HEK293T (cell line): ENCODE data around the gene FAM120B.

Source experiments
- ARNT ChIP-seq: fragments of 450-650 bp; IDR thresholded peaks from 2 replicates; pipeline ENCODE4 v1.6.1; 2017; ENCODE audit warnings: mild to moderate bottlenecking
- BHLHE40 ChIP-seq: fragments of 450-650 bp; IDR thresholded peaks from 2 replicates; pipeline ENCODE4 v1.6.1; 2016; ENCODE audit warnings: mild to moderate bottlenecking, moderate library complexity, borderline replicate concordance
- FOXA1 ChIP-seq: fragments of 450-650 bp; IDR thresholded peaks from 2 replicates; pipeline ENCODE4 v1.6.1; 2016; ENCODE audit warnings: mild to moderate bottlenecking
- FOXM1 ChIP-seq: fragments of 450-650 bp; IDR thresholded peaks from 2 replicates; pipeline ENCODE4 v1.6.1; 2017; ENCODE audit warnings: mild to moderate bottlenecking, borderline replicate concordance
- SP1 ChIP-seq: fragments of 450-650 bp; IDR thresholded peaks from 2 replicates; pipeline ENCODE4 v1.6.1; 2017
- TARDBP ChIP-seq: fragments of 450-650 bp; IDR thresholded peaks from 2 replicates; pipeline ENCODE4 v1.6.1; 2016
- ZNF384 ChIP-seq: fragments of 450-650 bp; IDR thresholded peaks from 2 replicates; pipeline ENCODE4 v1.6.1; 2016

DNA sequence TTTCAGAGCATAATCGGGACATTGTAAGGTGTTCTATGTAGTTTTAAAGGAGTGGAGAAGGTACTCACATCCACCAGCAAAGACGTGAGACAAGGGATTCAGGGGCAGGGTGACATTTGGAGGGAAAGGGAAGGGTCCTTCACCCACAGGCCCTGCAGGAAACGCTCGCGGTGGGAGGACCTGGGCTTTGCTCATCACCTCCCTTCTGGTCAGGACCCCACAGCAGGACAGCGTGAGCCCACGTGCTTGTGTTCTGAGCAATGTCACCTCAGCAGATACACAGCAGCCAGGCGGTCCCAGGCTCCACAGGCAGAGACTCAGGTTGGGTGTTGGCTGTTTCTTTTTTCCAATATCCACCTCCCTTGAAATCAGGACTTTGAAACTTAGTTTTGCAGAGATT, 43.1 kb upstream of the FAM120B start:
- TF ChIP-seq FOXM1 = no peak
- TF ChIP-seq BHLHE40 = no peak
- TF ChIP-seq FOXA1 = no peak
- TF ChIP-seq ARNT = no peak
- no peak for TF ChIP-seq TARDBP
- TF ChIP-seq ZNF384 = no peak
- no peak for TF ChIP-seq SP1
